DMS79 treated with DMSO at 0.1 percent for 48 hours (cell line): ENCODE measurements around the gene COASY.

Source experiments
- DNase-seq: peaks from one replicate; lab custom pipeline; 2025; lab: John Stamatoyannopoulos, UW

The COASY gene

GRCh38 chr17:42613699-42614295, 51.8 kb downstream of the COASY start:
- DNase-seq = no peak
